ENCODE results near the gene KDM2A.
"Not testable (repeated sequence)": the region's sequence is repeated elsewhere in the genome, so short reads cannot be mapped to it uniquely, and the experiment has no call there.

Gene KDM2A

GRCh38 chr11:67174311-67174710 lies 55.2 kb downstream of the KDM2A start:
- FAIRE-seq = no peak

- peak; percentile 70 for FAIRE-seq
Observed at GRCh38 chr11:67177399-67178281, 58.6 kb downstream of the KDM2A start.

- FAIRE-seq = no peak
Observed at GRCh38 chr11:67178421-67178820, 59.4 kb downstream of the KDM2A start.

DNA sequence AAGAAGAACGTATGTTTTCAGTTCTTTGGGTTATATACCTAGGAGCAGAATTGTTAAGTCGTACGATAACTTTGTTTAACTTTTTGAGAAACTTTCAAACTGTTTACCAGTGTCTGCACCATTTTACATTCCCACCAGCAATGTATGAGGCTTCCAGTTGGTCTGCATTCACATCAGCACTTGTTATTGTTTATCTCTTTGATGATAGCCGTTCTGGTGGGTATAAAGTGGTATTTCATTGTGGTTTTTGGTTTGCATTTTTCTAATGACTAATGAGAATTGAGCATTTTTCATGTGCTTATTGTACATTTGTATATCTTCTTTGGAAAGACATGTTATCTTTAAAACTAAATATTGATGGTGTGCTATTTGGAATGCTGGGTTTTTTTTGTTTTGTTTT lies 59.8 kb downstream of the KDM2A start:
- FAIRE-seq = no peak

DNA sequence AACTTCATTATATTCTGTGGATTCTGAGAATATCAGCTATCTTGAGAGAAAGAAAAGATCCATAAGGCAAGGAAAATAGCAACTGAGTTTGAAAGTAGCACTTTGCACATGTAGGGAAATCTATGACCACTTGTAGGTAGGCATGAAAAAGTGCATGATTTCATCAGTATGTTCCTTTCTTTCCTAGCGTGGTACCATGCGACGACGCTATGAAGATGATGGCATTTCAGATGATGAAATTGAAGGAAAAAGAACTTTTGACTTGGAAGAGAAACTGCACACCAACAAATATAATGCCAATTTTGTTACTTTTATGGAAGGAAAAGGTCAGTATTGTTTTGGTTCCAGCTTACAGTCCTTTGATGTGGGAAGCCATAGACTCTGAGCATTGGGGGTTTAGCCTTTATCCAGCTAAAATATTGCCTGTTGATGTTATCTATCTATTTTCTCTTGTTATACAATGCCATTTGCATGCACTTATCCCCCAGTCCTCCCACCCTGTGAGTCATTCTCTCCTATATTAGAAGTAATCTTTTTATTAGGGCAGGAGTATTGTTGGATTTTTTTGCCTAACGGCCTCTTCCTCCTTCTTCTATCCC lies 60.9 kb downstream of the KDM2A start:
- FAIRE-seq = no peak

DNA sequence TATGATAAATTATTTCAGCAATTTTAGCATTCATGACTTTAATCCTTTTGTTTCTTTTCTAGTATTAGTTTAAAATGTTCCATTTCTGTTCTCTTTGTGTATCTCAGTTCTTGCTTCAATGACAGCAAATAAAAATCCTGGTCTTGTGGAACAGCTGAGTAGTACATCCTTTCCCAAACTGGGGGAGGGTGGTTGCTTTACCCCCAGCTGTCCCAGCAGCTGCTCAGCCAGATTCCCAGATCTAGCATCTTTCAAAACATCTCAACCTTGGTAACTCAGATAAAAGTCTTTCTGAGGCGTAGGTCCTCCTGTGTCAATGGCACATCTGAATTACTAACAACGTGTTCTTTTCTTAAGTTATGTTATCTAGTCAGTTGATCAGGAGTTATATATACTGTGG lies 75.0 kb downstream of the KDM2A start:
- no peak for FAIRE-seq

DNA sequence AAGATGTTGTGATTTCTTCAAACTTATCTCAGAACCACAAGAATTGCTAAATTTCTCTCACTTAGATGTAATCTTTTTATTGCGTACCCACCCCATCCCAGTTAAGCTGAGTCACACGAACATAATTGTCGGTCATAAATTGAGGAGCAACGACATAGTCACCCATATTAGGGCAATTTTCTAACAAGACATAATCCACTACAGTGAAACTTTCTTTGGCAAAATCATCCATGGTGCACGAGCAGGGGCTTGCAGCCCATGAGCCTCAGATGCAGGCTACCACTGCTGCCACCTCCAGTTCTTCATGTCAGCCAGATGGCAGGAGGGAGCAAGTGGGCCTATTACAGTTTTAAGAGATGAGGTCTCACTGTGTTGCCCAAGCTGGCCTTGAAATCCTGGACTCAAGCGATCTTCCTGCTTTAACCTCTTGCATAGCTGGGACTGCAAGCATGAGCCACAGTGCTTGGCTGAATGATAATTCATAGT lies 77.0 kb downstream of the KDM2A start:
- no peak for FAIRE-seq

DNA sequence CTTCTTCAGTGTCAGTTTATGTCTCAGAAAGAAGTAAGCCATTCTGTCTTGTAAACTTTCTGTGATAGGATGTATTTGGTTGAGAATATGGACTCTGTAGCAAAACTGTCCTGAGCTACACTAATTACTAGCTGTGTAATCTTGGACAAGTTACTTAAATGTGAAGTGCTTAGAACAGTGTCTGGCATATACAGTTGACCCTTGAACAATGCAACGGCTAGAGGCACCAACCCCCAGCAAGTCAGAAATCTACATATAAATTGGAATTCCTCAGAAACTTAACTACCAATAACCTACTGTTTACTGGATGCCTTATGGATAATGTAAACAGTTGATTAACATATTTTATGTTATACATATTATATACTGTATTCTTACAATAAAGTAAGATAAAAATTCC lies 78.5 kb downstream of the KDM2A start:
- no peak for FAIRE-seq

DNA sequence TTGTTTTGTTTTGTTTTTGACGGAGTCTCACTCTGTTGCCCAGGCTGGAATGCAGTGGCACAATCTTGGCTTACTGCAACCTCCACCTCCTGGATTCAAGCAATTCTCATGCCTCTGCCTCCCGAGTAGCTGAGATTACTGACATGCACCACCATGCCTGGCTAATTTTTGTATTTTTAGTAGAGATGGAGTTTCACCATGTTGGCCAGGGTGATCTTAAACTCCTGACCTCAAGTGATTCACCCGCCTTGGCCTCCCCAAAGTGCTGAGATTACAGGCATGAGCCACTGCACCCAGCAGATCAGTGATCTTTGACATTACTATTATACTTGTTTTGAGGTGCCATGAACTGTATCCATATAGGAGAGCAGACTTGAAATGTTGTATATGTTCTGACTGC lies 79.7 kb downstream of the KDM2A start:
- not testable (repeated sequence) for FAIRE-seq

DNA sequence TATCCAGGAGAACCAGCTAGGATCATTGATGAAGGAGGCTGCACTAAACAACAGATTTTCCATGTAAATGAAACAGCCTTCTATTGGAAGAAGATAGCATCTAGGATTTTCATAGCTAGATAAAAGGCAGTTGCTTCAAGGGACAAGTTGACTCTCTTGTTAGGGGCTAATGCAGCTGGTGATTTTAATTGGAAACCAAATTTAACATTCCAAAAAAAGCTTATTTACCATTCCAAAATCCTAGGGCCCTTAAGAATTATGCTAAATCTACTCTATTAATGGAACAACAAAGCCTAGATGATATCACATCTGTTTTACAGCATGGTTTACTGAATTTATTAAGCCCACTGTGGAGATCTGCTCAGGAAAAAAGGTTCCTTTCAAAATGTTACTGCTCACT lies 80.7 kb downstream of the KDM2A start:
- no peak for FAIRE-seq

DNA sequence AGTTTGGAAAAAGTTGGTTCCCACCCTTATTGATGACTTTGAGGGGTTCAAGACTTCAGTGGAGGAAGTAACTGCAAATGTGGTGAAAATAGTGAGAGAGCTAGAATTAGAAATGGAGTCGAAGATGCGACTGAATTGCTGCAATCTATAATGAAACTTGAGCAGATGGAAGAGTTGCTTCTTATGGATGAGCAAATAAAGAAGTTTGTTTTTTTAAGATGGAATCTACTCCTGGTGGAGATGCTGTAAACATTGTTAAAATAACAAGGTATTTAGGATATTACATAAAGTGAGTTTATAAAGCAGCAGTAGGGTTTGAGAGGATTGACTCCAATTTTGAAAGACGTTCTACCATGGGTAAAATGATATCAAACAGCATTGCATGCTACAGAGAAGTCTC lies 83.0 kb downstream of the KDM2A start:
- FAIRE-seq = no peak

GRCh38 chr11:67204822-67205221 lies 85.8 kb downstream of the KDM2A start:
- FAIRE-seq = no peak

GRCh38 chr11:67209222-67209621 lies 90.2 kb downstream of the KDM2A start:
- FAIRE-seq = not testable (repeated sequence)

DNA sequence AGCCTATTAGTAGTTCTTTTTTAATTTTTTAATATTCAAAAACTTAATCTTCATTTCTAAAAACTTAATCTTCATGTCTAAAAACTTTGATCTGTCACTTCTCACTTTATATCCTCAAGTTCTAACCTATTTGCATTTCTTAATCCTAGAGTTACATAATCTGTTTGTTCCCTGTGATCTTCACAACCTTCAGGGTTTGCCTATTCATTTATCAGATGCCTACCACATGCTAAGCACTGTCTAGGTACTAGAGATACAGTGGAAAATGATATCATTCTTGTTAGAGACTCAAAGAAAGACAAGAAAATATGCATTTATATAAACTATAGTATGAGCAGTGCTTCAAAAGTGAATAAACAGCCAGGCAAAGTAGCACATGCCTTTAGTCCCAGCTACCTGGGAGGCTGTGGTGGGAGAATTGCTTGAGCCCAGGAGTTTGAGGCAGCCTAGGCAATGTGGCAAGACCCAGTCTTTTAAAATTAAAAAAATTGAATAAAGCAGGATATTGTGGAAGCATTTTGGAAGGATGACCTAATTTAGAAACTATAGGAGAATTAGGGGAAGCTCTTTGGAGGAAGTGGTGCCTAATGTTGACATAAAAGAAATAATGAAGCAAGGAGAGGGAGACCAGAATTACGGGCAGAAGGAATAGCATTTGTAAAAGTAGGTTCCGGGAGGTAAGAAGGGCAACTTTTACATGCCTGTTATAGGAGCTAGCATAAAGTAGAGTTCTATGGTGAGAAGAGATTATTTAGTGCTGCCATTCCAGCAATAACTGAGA lies 92.8 kb downstream of the KDM2A start:
- FAIRE-seq = no peak

- FAIRE-seq = no peak
Observed at GRCh38 chr11:67213178-67213621, 94.1 kb downstream of the KDM2A start.

GRCh38 chr11:67227726-67228125 lies 108.7 kb downstream of the KDM2A start:
- FAIRE-seq = no peak

DNA sequence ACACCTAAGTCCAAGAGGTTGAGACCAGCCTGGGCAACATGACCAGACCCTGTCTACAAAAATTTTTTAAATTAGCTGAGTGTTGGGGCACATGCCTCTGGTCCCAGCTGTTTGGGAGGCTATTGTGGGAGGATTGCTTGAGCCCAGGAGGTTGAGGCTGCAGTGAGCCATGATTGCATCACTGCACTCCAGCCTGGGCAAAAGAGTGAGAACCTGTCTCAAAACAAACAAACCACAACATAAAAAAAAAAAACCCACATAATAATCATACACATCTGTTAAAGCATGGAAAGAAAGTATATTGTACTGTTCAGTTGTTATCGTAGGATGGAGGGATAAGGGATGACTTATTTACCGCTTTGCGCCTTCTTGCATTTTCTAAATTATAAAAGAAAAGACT lies 111.3 kb downstream of the KDM2A start:
- FAIRE-seq = no peak

GRCh38 chr11:67230886-67231285 lies 111.8 kb downstream of the KDM2A start:
- no peak for FAIRE-seq

- FAIRE-seq = no peak
Observed at GRCh38 chr11:67233584-67234190, 114.6 kb downstream of the KDM2A start.

- FAIRE-seq = not testable (repeated sequence)
Observed at GRCh38 chr11:67234571-67234970, 115.5 kb downstream of the KDM2A start.

- FAIRE-seq = no peak
Observed at GRCh38 chr11:67237574-67237973, 118.5 kb downstream of the KDM2A start.

DNA sequence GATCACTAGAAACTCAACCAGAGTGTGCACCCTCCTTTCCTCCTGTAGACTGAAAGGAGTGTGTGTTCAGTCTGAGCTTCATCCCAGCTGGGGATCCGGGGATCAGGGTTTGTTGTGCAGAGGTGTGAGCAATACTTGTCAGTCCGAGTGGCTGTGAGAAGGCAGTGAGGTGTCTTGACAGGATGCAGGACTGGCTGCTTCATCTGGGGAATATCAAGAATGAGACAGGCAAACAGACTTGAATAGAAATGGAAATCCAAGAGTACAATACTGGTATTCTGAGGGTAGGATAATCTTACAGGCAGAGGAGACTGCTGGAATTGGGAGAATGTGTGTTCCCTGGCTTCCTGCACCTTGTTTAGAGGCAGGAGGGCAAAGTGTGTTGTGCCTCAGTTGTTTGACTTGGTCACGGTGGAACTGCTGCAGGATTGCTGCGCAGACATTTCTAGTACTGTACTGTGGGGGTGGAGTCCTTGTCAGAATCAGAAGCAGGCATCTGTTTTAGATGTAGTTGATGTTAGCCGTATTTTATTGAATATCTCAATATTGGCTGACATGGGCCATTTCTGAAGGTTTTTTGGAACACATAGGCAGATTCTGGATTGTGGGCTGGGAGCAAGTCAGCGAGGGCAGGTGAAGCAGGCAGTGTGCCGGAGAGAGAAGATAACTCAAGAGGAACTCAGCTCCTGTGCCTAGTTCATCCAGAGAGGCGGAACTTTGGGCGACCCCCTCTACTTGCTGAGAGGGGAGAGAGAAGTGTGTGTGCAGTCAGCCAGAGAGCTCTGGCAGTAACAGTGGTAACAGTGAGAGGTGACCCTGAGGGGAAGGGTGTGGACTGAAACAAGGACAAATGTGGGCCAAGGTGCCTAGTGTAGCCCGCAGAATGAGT lies 120.1 kb downstream of the KDM2A start:
- no peak for FAIRE-seq

Measured in G401.6 (cell line).